GM06990 (cell line): ENCODE data around the gene GRIA3.

Experiments
- DNase-seq: peaks from one replicate; pipeline ENCODE4 v3.0.0-alpha.2; 2011; ENCODE audit not compliant: insufficient read length; ENCODE audit errors: extremely low read depth
- H3K27me3 ChIP-seq: replicated peaks from 2 replicates; pipeline ENCODE4 v1.6.0; 2011; ENCODE audit warnings: low read length; ENCODE audit not compliant: control insufficient read depth, insufficient read depth
- H3K36me3 ChIP-seq: 2 replicates; pipeline ENCODE4 v1.5.1; 2011; ENCODE audit warnings: low read length; ENCODE audit not compliant: control insufficient read depth, insufficient read depth
- H3K4me3 ChIP-seq: replicated peaks from 2 replicates; pipeline ENCODE4 v1.5.1; 2011; ENCODE audit warnings: low read depth, mild to moderate bottlenecking, control low read depth, low read length
- TF ChIP-seq, protein P1 (sequence below): IDR thresholded peaks from 2 replicates; pipeline ENCODE4 v1.5.1; 2011; ENCODE audit warnings: low read length, control low read depth, mild to moderate bottlenecking, inconsistent platforms; ENCODE audit not compliant: insufficient read depth, poor library complexity, severe bottlenecking

The GRIA3 gene

DNA sequence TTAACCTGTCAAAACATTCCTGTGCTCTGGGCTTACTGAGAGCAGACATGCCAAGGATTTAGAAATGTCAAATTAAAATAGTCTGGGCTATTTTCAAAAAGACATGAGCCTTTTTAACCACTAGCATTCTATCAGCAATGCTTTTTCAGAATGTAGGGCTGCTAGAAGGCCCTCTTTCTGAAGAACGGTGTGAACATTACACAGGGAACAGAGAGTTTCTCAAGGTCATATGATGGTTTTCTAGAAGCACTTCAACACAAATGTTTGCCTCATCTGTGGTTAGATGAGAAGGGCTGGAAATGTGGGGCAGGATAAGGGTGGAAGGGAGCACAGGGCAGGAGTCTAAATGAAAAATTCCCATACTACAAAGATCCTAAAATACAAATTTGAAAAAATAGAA is 39.3 kb downstream of the GRIA3 start:
- H3K27me3 ChIP-seq = no peaks in the 10 kb centered on the region
- H3K4me3 ChIP-seq = no peak overlapping the region
- DNase-seq = no peak
- H3K36me3 ChIP-seq = no peaks in the 10 kb centered on the region
- TF ChIP-seq, protein P1, sequence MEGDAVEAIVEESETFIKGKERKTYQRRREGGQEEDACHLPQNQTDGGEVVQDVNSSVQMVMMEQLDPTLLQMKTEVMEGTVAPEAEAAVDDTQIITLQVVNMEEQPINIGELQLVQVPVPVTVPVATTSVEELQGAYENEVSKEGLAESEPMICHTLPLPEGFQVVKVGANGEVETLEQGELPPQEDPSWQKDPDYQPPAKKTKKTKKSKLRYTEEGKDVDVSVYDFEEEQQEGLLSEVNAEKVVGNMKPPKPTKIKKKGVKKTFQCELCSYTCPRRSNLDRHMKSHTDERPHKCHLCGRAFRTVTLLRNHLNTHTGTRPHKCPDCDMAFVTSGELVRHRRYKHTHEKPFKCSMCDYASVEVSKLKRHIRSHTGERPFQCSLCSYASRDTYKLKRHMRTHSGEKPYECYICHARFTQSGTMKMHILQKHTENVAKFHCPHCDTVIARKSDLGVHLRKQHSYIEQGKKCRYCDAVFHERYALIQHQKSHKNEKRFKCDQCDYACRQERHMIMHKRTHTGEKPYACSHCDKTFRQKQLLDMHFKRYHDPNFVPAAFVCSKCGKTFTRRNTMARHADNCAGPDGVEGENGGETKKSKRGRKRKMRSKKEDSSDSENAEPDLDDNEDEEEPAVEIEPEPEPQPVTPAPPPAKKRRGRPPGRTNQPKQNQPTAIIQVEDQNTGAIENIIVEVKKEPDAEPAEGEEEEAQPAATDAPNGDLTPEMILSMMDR = no peak

DNA sequence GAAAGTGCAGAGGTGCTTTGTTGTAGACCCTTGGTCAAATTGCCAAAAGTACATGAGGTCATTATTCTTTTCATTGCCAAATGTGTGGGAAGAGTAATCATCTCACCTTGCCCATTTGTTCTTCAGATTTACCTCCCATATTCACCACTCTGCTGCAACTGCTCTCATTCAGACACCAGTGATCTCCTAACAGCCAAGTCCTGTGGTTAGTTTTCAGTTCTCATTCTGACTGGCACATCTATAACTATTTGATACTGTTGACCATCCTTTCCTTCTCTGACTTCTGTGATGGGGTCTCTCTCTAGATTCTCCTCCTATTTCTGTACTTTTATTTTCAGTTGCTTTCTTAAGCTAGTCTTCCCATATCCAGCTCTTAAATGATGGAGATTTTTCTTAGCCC is 39.8 kb downstream of the GRIA3 start:
- no peaks in the 10 kb centered on the region for H3K27me3 ChIP-seq

DNA sequence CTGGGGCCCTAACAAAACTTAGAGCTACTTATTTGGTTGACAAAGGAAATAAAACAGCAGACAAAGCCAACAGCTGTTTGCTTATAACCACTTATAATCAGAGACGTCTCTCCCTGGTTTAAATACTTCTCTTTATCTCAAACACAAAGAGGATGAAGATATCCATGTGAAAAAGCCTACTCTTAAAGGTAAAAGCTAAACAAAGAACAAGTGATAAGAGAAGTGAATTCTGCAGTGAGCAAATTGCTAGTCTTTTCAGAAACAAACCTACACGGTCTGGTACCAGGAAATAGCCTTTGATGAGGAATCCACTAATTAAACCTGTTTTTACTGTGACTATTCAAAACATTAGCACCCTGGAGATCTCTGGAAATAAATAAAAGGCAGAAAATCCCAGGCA is 46.7 kb downstream of the GRIA3 start:
- H3K27me3 ChIP-seq = no peaks in the 10 kb centered on the region
- no peak for DNase-seq
- TF ChIP-seq, protein P1 = no peak
- H3K36me3 ChIP-seq = no peaks in the 10 kb centered on the region
- H3K4me3 ChIP-seq = no peak overlapping the region

More for the DNA sequence above, 39.8 kb downstream of the GRIA3 start:
- DNase-seq = no peak
- TF ChIP-seq, protein P1 = no peak
- Histone ChIP-seq H3K36me3 (no peaks in the 10 kb centered on the region), H3K4me3 (no peak overlapping the region)

DNA sequence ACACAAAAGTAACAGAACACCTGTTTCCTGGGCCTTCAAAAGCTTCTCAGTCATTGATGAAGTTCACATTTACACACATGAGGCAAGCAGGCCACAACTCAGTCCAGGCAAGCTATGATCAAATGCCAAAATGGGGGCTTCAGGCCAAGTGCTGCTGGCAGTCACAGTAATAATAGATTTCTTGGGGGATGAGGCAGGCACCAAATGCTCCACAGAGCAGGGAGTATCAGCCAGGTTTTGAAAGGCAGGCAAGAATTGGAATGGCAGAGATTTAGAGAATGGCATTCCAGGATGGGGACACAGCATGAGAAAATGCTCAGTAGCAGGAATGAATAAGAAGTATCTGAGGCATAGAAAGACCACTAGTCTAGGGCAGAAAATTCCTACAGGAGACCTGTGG is 52.8 kb downstream of the GRIA3 start:
- TF ChIP-seq, protein P1 = no peak
- Histone ChIP-seq H3K36me3 (no peaks in the 10 kb centered on the region), H3K4me3 (no peak overlapping the region), H3K27me3 (no peaks in the 10 kb centered on the region)
- DNase-seq = no peak

DNA sequence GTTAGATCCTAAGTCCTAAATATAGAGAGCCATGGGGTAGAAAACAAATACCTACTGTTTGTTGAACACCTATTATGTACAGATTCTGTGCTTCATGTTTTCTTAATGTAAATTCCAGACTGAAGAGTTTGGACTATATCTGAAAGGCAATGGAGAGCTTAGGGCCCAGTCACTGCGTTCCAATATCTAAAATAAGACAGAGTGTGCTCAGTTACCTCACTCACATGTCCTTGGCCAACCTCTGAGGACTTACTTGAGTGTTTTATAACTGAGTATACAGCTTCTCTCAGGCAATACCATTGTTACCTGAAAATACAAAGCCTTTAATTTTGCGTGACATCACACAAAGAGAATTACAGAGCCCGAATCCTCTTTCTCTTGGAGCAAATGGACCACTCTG is 53.2 kb downstream of the GRIA3 start:
- Histone ChIP-seq H3K36me3 (no peaks in the 10 kb centered on the region), H3K27me3 (no peaks in the 10 kb centered on the region), H3K4me3 (no peak overlapping the region)
- no peak for DNase-seq
- TF ChIP-seq, protein P1 = no peak

DNA sequence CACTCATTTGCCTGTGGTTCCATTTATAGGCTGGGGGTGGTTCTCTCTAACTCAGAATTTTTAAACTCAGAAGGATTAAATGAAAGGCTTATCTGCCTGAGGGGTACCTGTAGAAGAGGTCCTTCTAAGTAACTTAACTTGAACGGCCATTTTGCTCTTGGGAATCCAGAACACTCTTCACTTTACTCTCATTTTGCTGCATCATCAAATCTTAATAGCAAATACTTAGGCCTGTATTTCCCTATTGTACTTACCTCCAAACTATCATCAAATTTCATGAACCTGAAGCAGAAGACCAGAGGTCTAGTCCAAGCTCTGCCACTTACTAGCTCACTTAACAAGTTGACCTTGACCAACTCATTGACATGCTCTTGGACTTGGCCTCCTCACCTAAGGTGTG is 70.4 kb downstream of the GRIA3 start:
- Histone ChIP-seq H3K4me3 (no peak overlapping the region), H3K36me3 (no peaks in the 10 kb centered on the region), H3K27me3 (no peaks in the 10 kb centered on the region)
- TF ChIP-seq, protein P1 = no peak
- DNase-seq = no peak
